Body of pancreas (tissue), 4 donors: ENCODE measurements around the gene SPTBN1. TPM values are rescaled to one million over a fixed set of nuclear protein-coding genes. Genes with fewer than 3 reads are reported as not detected.
A peak's percentile ranks its signal among the peaks of the same experiment; 100 is the strongest.

Experiments used
- ATAC-seq: fragments of 150-250 bp; one replicate; pipeline ENCODE4 v1.9.1; 2016
- DNase-seq, 4 donors: peaks; one replicate each; pipeline ENCODE4 v3.0.0-alpha.2; 2019
- H3K27ac ChIP-seq, 4 donors: fragments of 200-600 bp; sonication (generic); 1 replicate in 3 of 4; 2 replicates in 1 of 4; pipeline versions ENCODE4 v1.5.1 to v1.6.1; 2016 to 2019; ENCODE audit warnings: mild to moderate bottlenecking in 1 of 4, mixed read lengths in 1 of 4, moderate library complexity in 1 of 4
- H3K27me3 ChIP-seq, 2 donors: fragments of 200-600 bp; sonication (generic); one replicate each; pipeline ENCODE4 v1.6.0; 2016; ENCODE audit warnings: mild to moderate bottlenecking in 1 of 2
- H3K36me3 ChIP-seq, 2 donors: fragments of 200-600 bp; sonication (generic); replicated peaks in 1 of 2; 2 replicates each; pipeline ENCODE4 v1.5.1; 2016; ENCODE audit warnings: low read depth in 2 of 2; ENCODE audit not compliant: insufficient read depth in 1 of 2
- H3K4me1 ChIP-seq: fragments of 200-600 bp; sonication (generic); one replicate; pipeline ENCODE4 v1.6.0; 2016
- H3K4me3 ChIP-seq, 2 donors: fragments of 200-600 bp; sonication (generic); 1 replicate in 1 of 2; 2 replicates in 1 of 2; pipeline ENCODE4 v1.5.1; 2016 to 2019
- H3K9me3 ChIP-seq, 3 donors: fragments of 200-600 bp; sonication (generic); 1 replicate in 2 of 3; 2 replicates in 1 of 3; pipeline ENCODE4 v1.5.1; 2016
- CTCF ChIP-seq, 7 experiments: fragments of 450-650 bp in 4 of 7; fragments of 200-600 bp in 3 of 7; sonication (generic) in 3 of 7; IDR thresholded peaks; one replicate each; pipeline ENCODE4 v1.5.1; 2016 to 2019; ENCODE audit warnings: antibody characterized with exemption in 7 of 7
- POLR2A ChIP-seq, 3 donors: fragments of 450-650 bp; IDR thresholded peaks; one replicate each; pipeline ENCODE4 v1.6.1; 2016; ENCODE audit warnings: antibody characterized with exemption in 3 of 3, mild to moderate bottlenecking in 2 of 3
- WGBS, 2 donors: methylation state at CpG; one replicate each; pipeline ENCODE4 v1.1.5; 2017; 5-methylcytosine and 5-hydroxymethylcytosine counted together
- intact Hi-C: fragments of 100-400 bp; cut with DNase I; formaldehyde crosslinking; loops from one replicate; pipeline ENCODE4 v1.15.1; 2023
- total RNA-seq, 2 donors: library from RNA; depleted of rRNA; stranded (reverse); fragments of >200 nt; gene quantifications; one replicate each; pipeline ENCODE4 v1.1.0, GENCODE V29; 2016

The SPTBN1 gene
- total RNA-seq, 2 donors from 2014 or later, result 186 to 195 TPM

- Histone ChIP-seq H3K4me1 (peaks cover 67% of the 10 kb centered on the region), H3K4me3 (no peak overlapping the region), H3K27ac (peak overlapping the region; percentile 19 to 73 (median 48)), H3K27me3 (no peaks in the 10 kb centered on the region), H3K9me3 (no peaks in the 10 kb centered on the region), H3K36me3 (peaks cover 0 to 1% of the 10 kb centered on the region in 2 donors)
- WGBS, 2 donors, result 18 to 20% methylated on average over 7 of the region's 7 CpGs
- DNase-seq (peak in 2 of 4 donors; percentile 41 to 42), ATAC-seq (peak; percentile 78)
- intact Hi-C loops, result no loop called here
- TF ChIP-seq POLR2A (IDR thresholded peaks at IDR 0.05) (no peak), CTCF (IDR thresholded peaks at IDR 0.05) (no peak)
These were observed 133.5 kb downstream of the SPTBN1 start for GRCh38 chr2:54589340-54590215.

GRCh38 chr2:54590216-54591120, 134.3 kb downstream of the SPTBN1 start:
- 79 to 85% methylated on average over 7 of the region's 7 CpGs for WGBS, 2 donors
- no peak for ATAC-seq
- Histone ChIP-seq H3K4me3 (no peak overlapping the region), H3K36me3 (peaks cover 0 to 1% of the 10 kb centered on the region in 2 donors), H3K4me1 (peaks cover 59% of the 10 kb centered on the region), H3K27ac (peak overlapping the region in 3 of 4 donors; percentile 8 to 61 (median 29)), H3K27me3 (no peaks in the 10 kb centered on the region), H3K9me3 (no peaks in the 10 kb centered on the region)
- DNase-seq, result no peak
- intact Hi-C loops, result no loop called here
- TF ChIP-seq CTCF (IDR thresholded peaks at IDR 0.05) (no peak), POLR2A (IDR thresholded peaks at IDR 0.05) (no peak)

GRCh38 chr2:54591551-54591950, 135.4 kb downstream of the SPTBN1 start:
- no peak for DNase-seq
- H3K36me3 ChIP-seq, result peaks cover 0 to 1% of the 10 kb centered on the region in 2 donors
- no peaks in the 10 kb centered on the region for H3K27me3 ChIP-seq
- H3K4me3 ChIP-seq, result no peak overlapping the region
- peak overlapping the region in 2 of 4 donors; percentile 6 to 29 for H3K27ac ChIP-seq
- WGBS, 2 donors, result 85 to 86% methylated on average over 3 of the region's 3 CpGs
- intact Hi-C loops, result no loop called here
- no peaks in the 10 kb centered on the region for H3K9me3 ChIP-seq
- peaks cover 59% of the 10 kb centered on the region for H3K4me1 ChIP-seq
- TF ChIP-seq CTCF (IDR thresholded peaks at IDR 0.05) (no peak), POLR2A (IDR thresholded peaks at IDR 0.05) (no peak)
- ATAC-seq, result no peak

- Histone ChIP-seq H3K4me3 (no peak overlapping the region), H3K27ac (no peak overlapping the region), H3K4me1 (peaks cover 59% of the 10 kb centered on the region), H3K27me3 (no peaks in the 10 kb centered on the region), H3K9me3 (no peaks in the 10 kb centered on the region), H3K36me3 (peaks cover 0 to 1% of the 10 kb centered on the region in 2 donors)
- no peak for ATAC-seq
- no peak for DNase-seq
- 90 to 94% methylated on average over 4 of the region's 4 CpGs for WGBS, 2 donors
- intact Hi-C loops, result no loop called here
- TF ChIP-seq POLR2A (IDR thresholded peaks at IDR 0.05), result no peak
These were observed 137.1 kb downstream of the SPTBN1 start for GRCh38 chr2:54593249-54593648.

GRCh38 chr2:54594048-54594447, 137.9 kb downstream of the SPTBN1 start:
- H3K27ac ChIP-seq, result no peak overlapping the region
- peaks cover 0 to 1% of the 10 kb centered on the region in 2 donors for H3K36me3 ChIP-seq
- TF ChIP-seq POLR2A (IDR thresholded peaks at IDR 0.05) (no peak), CTCF (IDR thresholded peaks at IDR 0.05) (no peak)
- no peaks in the 10 kb centered on the region for H3K27me3 ChIP-seq
- H3K9me3 ChIP-seq, result no peaks in the 10 kb centered on the region
- peaks cover 61% of the 10 kb centered on the region for H3K4me1 ChIP-seq
- intact Hi-C loops, result no loop called here
- 84 to 91% methylated on average over 4 of the region's 4 CpGs for WGBS, 2 donors
- no peak overlapping the region for H3K4me3 ChIP-seq
- no peak for DNase-seq
- ATAC-seq, result no peak
